ENCODE data around the gene RANBP10.

The RANBP10 gene

DNA sequence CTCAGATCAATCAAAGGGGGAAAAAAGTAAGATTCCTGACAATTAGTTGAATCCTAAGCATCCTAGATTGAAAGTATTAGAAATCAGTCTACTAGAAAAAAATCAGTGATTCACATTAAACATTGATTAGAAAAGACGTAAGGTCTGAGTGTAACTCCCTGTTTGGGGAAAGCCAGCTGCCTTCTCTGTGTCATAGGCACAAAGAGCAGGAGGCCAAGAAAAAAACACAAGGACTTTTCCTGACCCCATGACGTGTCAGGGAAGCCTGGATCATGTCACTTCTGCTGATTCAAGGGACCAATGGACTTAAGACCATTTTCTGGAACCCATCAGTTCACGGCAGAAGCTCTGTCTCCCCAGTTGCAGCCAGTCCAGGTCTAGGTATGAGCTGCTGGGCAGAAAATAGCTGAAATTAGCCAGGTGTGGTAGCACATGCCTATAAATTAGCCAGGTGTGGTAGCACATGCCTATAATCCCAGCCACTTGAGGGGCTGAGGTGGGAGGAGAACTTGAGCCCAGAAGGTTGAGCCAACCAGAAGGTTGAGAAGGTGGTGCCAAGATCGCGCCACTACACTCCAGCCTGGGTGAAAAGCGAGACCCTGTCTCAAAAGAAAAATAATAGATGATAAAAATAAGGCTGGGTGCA, 35.9 kb downstream of the RANBP10 start:
- TF ChIP-seq, protein P1, sequence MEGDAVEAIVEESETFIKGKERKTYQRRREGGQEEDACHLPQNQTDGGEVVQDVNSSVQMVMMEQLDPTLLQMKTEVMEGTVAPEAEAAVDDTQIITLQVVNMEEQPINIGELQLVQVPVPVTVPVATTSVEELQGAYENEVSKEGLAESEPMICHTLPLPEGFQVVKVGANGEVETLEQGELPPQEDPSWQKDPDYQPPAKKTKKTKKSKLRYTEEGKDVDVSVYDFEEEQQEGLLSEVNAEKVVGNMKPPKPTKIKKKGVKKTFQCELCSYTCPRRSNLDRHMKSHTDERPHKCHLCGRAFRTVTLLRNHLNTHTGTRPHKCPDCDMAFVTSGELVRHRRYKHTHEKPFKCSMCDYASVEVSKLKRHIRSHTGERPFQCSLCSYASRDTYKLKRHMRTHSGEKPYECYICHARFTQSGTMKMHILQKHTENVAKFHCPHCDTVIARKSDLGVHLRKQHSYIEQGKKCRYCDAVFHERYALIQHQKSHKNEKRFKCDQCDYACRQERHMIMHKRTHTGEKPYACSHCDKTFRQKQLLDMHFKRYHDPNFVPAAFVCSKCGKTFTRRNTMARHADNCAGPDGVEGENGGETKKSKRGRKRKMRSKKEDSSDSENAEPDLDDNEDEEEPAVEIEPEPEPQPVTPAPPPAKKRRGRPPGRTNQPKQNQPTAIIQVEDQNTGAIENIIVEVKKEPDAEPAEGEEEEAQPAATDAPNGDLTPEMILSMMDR (IDR thresholded peaks at IDR 0.05; ENCODE audit: low read depth, low read length), result no peak
- no peak overlapping the region for H3K4me3 ChIP-seq (replicated peaks in 1 of 2; ENCODE audit: low read depth in 2 of 2, low read length in 2 of 2)
- DNase-seq (ENCODE audit: low read depth in 2 of 2), result peak; percentile 56 to 65

- peak; percentile 69 to 86 for DNase-seq (ENCODE audit: low read depth in 2 of 2)
- no peak overlapping the region for H3K4me3 ChIP-seq (replicated peaks in 1 of 2; ENCODE audit: low read depth in 2 of 2, low read length in 2 of 2)
- TF ChIP-seq, protein P1 (IDR thresholded peaks at IDR 0.05; ENCODE audit: low read depth, low read length), result no peak
These were observed 38.4 kb downstream of the RANBP10 start for GRCh38 chr16:67767953-67768352.

DNA sequence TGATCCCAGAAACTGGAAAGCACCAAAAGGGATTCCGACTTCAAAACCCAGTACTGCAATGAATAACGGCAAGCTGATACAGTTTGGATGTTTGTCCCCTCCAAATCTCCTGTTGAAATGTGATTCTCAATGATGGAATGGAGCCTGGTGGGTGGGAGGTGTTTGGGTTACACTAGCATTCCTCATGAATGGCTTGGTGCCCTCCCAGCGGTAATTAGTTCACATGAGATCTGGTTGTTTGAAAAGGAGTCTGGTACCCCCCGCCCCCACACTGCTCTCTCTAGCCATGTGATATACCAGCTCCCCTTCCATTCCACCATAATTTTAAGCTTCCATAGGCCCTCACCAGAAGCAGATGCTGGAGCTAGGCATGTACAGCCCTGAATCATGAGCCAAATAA, 40.1 kb downstream of the RANBP10 start:
- H3K4me3 ChIP-seq (replicated peaks in 1 of 2; ENCODE audit: low read depth in 2 of 2, low read length in 2 of 2), result no peak overlapping the region
- no peak for DNase-seq (ENCODE audit: low read depth in 2 of 2)
- TF ChIP-seq, protein P1 (IDR thresholded peaks at IDR 0.05; ENCODE audit: low read depth, low read length), result no peak

DNA sequence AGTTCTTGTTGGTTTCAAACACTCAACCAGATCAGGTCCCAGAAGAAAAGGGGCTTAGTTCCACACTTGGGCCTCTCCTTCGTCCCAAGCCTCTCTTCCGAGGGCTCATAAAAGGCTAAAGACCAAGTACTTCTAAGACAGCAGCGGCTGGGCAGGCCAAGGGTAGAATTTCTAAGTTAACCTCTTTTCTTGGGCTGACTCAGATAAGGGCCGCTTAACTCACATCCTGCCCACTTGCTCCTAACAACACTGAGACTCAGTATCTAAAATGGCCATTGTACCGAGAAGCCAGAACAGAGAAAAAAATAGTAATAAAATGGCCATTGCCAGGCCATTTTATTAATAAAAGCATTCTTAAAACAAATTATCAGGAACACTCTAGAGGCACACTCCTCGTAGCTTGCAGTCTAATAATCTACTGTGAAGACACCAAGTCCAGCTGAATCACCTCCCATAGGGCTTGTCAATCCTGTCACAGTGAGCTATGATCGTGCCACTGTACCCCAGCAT, 42.1 kb downstream of the RANBP10 start:
- TF ChIP-seq, protein P1 (IDR thresholded peaks at IDR 0.05; ENCODE audit: low read depth, low read length), result no peak
- no peak overlapping the region for H3K4me3 ChIP-seq (replicated peaks in 1 of 2; ENCODE audit: low read depth in 2 of 2, low read length in 2 of 2)
- peak in 1 of 2 donors; percentile 13 for DNase-seq (ENCODE audit: low read depth in 2 of 2)

GRCh38 chr16:67763066-67763465, 43.3 kb downstream of the RANBP10 start:
- no peak for DNase-seq (ENCODE audit: low read depth in 2 of 2)
- H3K4me3 ChIP-seq (replicated peaks in 1 of 2; ENCODE audit: low read depth in 2 of 2, low read length in 2 of 2), result no peak overlapping the region
- TF ChIP-seq, protein P1 (IDR thresholded peaks at IDR 0.05; ENCODE audit: low read depth, low read length), result no peak

DNA sequence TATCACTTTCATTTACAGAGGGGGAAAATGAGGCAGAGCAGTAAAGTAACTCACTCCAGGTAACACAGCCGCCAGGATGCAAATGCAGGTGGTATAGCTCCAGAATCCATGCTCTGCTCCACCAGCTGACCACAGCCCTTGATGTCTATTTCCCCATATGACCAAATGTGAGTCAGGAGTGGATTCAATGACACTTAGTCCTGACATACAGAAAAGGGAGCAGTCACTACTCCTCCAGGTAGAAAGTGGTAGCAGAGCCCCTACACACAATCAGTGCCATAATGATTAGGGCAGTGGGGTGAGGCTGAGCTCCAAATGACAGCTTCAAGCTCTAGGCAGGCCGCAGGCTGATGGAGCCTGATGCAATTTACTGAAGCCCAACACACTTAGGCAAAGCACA, 44.0 kb downstream of the RANBP10 start:
- no peak overlapping the region for H3K4me3 ChIP-seq (replicated peaks in 1 of 2; ENCODE audit: low read depth in 2 of 2, low read length in 2 of 2)
- TF ChIP-seq, protein P1 (IDR thresholded peaks at IDR 0.05; ENCODE audit: low read depth, low read length), result no peak
- DNase-seq (ENCODE audit: low read depth in 2 of 2), result no peak

DNA sequence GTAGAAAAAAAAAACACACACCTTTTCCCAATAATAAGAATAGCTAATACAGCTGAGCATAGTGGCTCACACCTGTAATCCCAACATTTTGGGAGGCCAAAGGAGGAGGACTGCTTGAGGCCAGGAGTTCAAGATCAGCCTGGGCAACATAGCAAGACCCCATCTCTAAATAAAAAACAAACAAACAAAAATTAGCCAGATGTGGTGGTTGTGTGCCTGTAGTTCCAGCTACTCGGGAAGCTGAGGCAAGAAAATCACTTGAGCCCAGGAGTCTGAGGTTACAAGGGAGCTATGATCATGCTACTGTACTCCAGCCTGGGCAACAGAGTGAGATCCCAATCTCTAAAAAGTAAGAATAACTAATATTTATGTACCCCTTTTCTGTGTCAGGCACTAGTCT, 44.4 kb downstream of the RANBP10 start:
- TF ChIP-seq, protein P1 (IDR thresholded peaks at IDR 0.05; ENCODE audit: low read depth, low read length), result no peak
- no peak overlapping the region for H3K4me3 ChIP-seq (replicated peaks in 1 of 2; ENCODE audit: low read depth in 2 of 2, low read length in 2 of 2)
- DNase-seq (ENCODE audit: low read depth in 2 of 2), result no peak
